ENCODE results near the gene IKZF3.

Gene IKZF3

DNA sequence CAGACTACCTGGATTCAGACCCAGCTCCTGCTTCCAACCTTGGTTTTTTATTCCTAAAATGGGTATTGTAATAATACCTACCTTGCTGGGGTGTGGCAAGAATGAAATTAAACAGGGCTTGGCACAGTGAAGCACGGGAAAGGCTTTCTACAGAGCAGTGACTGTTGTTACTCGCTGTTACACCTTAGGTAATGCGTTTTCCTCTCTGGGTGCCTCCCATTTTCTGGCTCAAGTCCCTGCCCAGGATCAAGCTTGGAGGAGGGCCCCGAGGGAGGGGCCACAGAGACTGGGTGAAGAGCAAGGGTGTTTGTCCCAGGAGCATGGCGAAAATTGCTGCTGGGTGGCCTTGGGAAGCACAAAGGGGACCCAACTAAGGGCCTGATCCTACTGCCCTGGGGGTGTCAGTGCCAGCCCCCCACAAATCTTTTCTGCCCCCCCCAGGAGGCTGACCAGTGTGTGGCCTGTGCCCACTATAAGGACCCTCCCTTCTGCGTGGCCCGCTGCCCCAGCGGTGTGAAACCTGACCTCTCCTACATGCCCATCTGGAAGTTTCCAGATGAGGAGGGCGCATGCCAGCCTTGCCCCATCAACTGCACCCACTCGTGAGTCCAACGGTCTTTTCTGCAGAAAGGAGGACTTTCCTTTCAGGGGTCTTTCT is 147.1 kb downstream of the IKZF3 start:
- no peak overlapping the region for H2AFZ ChIP-seq (ENCODE audit: low read depth, low read length, severe bottlenecking)
- no peak overlapping the region for H3K4me3 ChIP-seq (ENCODE audit: insufficient read depth, low read length, poor library complexity, severe bottlenecking)
- H3F3A ChIP-seq (ENCODE audit: insufficient read depth): no peaks in the 10 kb centered on the region
- no peaks in the 10 kb centered on the region for H3K79me2 ChIP-seq (ENCODE audit: insufficient read depth, low read length)
- H3K27ac ChIP-seq (ENCODE audit: low read depth, low read length): no peak overlapping the region
- TF ChIP-seq EZH2phosphoT487 (conservative IDR thresholded peaks at IDR 0.05; ENCODE audit: low read length) (no peak), CTCF (IDR thresholded peaks at IDR 0.05; ENCODE audit: insufficient read depth, low read length, poor library complexity, severe bottlenecking) (no peak)
- no peaks in the 10 kb centered on the region for H3K27me3 ChIP-seq (ENCODE audit: low read length)
- H4K20me1 ChIP-seq (ENCODE audit: low read depth, low read length): no peaks in the 10 kb centered on the region
- no peaks in the 10 kb centered on the region for H3K36me3 ChIP-seq (ENCODE audit: low read length)
- H3K9me3 ChIP-seq (ENCODE audit: insufficient read depth, low read length): no peaks in the 10 kb centered on the region
- H3K9ac ChIP-seq (ENCODE audit: low read length): no peak overlapping the region
- no peaks in the 10 kb centered on the region for H3K9me2 ChIP-seq (replicated peaks; ENCODE audit: insufficient read depth, low read length)
- H3K4me2 ChIP-seq (ENCODE audit: low read depth, low read length, poor library complexity, severe bottlenecking): no peak overlapping the region

- Histone ChIP-seq H3K4me3 (ENCODE audit: insufficient read depth, low read length, poor library complexity, severe bottlenecking) (no peak overlapping the region), H3K9me3 (ENCODE audit: insufficient read depth, low read length) (no peaks in the 10 kb centered on the region), H3K4me2 (ENCODE audit: low read depth, low read length, poor library complexity, severe bottlenecking) (no peak overlapping the region), H3K9ac (ENCODE audit: low read length) (no peak overlapping the region), H3K27ac (ENCODE audit: low read depth, low read length) (no peak overlapping the region), H3K79me2 (ENCODE audit: insufficient read depth, low read length) (no peaks in the 10 kb centered on the region), H2AFZ (ENCODE audit: low read depth, low read length, severe bottlenecking) (no peak overlapping the region), H3K27me3 (ENCODE audit: low read length) (no peaks in the 10 kb centered on the region), H3K36me3 (ENCODE audit: low read length) (no peaks in the 10 kb centered on the region), H3K9me2 (replicated peaks; ENCODE audit: insufficient read depth, low read length) (no peaks in the 10 kb centered on the region), H4K20me1 (ENCODE audit: low read depth, low read length) (no peaks in the 10 kb centered on the region), H3F3A (ENCODE audit: insufficient read depth) (no peaks in the 10 kb centered on the region)
- TF ChIP-seq CTCF (IDR thresholded peaks at IDR 0.05; ENCODE audit: insufficient read depth, low read length, poor library complexity, severe bottlenecking): no peak
- TF ChIP-seq EZH2phosphoT487 (conservative IDR thresholded peaks at IDR 0.05; ENCODE audit: low read length): no peak
Observed at GRCh38 chr17:39716073-39716818, 147.9 kb downstream of the IKZF3 start.

DNA sequence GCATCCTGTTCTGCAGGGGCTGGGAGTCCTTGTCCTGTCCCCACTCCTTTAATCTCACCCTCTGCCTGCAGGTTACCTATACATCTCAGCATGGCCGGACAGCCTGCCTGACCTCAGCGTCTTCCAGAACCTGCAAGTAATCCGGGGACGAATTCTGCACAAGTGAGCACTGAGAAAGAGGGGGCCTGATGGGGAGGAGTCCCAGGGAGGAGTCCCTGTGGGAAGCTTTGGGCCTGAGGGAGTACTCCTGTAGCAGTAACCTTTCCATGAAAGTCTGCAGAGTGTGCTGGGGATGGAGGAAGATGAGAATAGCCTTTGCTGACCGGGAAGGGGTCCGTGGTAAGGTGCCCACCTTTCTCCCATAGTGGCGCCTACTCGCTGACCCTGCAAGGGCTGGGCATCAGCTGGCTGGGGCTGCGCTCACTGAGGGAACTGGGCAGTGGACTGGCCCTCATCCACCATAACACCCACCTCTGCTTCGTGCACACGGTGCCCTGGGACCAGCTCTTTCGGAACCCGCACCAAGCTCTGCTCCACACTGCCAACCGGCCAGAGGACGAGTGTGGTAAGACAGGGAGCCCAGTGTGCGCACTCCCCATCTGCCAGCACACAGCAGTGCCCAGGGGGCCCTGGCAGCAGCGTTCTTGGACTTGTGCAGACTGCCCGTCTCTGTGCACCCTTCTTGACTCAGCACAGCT is 148.6 kb downstream of the IKZF3 start:
- TF ChIP-seq EZH2phosphoT487 (conservative IDR thresholded peaks at IDR 0.05; ENCODE audit: low read length) (no peak), CTCF (IDR thresholded peaks at IDR 0.05; ENCODE audit: insufficient read depth, low read length, poor library complexity, severe bottlenecking) (no peak)
- Histone ChIP-seq H3K4me2 (ENCODE audit: low read depth, low read length, poor library complexity, severe bottlenecking) (no peak overlapping the region), H3F3A (ENCODE audit: insufficient read depth) (no peaks in the 10 kb centered on the region), H4K20me1 (ENCODE audit: low read depth, low read length) (no peaks in the 10 kb centered on the region), H3K4me3 (ENCODE audit: insufficient read depth, low read length, poor library complexity, severe bottlenecking) (no peak overlapping the region), H3K36me3 (ENCODE audit: low read length) (no peaks in the 10 kb centered on the region), H3K79me2 (ENCODE audit: insufficient read depth, low read length) (no peaks in the 10 kb centered on the region), H3K9me3 (ENCODE audit: insufficient read depth, low read length) (no peaks in the 10 kb centered on the region), H2AFZ (ENCODE audit: low read depth, low read length, severe bottlenecking) (no peak overlapping the region), H3K9me2 (replicated peaks; ENCODE audit: insufficient read depth, low read length) (no peaks in the 10 kb centered on the region), H3K9ac (ENCODE audit: low read length) (no peak overlapping the region), H3K27me3 (ENCODE audit: low read length) (no peaks in the 10 kb centered on the region), H3K27ac (ENCODE audit: low read depth, low read length) (no peak overlapping the region)

Data from SU-DHL-6 (cell line).